GM18505 (cell line): Measurements from ENCODE around the gene BAZ1B.
"Not testable (repeated sequence)": the region's sequence is repeated elsewhere in the genome, so short reads cannot be mapped to it uniquely, and the experiment has no call there.

Source experiments
- ATAC-seq: cut with Tn5 transposase; IDR thresholded peaks from one replicate; pipeline ENCODE4 v1.9.1; 2021; ENCODE audit not compliant: unreplicated experiment
- POLR2A ChIP-seq: IDR thresholded peaks from 4 replicates; pipeline ENCODE4 v1.6.1; 2011; ENCODE audit warnings: borderline replicate concordance; ENCODE audit not compliant: insufficient read depth, insufficient read length; ENCODE audit errors: extremely low read depth

Gene BAZ1B

GRCh38 chr7:73437091-73437490, 85.0 kb downstream of the BAZ1B start:
- ATAC-seq = no peak
- TF ChIP-seq POLR2A = no peak

- no peak for ATAC-seq
- no peak for TF ChIP-seq POLR2A
Measured at GRCh38 chr7:73436031-73436929, 85.8 kb downstream of the BAZ1B start.

DNA sequence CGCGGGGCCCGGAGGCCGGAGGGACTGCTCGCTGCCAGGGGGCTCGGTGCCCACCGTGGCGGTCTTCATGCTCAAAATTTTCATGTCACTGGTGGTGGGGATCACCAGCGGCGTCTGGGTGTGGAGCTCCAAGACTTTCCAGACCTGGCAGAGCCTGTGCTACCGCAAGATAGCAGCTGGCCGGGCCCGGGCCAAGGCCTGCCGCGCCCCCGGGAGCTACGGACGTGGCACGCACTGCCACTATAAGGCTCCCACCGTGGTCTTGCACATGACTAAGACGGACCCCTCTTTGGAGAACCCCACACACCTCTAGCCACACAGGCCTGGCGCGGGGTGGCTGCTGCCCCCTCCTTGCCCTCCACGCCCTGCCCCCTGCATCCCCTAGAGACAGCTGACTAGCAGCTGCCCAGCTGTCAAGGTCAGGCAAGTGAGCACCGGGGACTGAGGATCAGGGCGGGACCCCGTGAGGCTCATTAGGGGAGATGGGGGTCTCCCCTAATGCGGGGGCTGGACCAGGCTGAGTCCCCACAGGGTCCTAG, 86.6 kb downstream of the BAZ1B start:
- no peak for TF ChIP-seq POLR2A
- ATAC-seq = no peak

- no peak for ATAC-seq
- no peak for TF ChIP-seq POLR2A
Measured at GRCh38 chr7:73434701-73435069, 87.4 kb downstream of the BAZ1B start.

DNA sequence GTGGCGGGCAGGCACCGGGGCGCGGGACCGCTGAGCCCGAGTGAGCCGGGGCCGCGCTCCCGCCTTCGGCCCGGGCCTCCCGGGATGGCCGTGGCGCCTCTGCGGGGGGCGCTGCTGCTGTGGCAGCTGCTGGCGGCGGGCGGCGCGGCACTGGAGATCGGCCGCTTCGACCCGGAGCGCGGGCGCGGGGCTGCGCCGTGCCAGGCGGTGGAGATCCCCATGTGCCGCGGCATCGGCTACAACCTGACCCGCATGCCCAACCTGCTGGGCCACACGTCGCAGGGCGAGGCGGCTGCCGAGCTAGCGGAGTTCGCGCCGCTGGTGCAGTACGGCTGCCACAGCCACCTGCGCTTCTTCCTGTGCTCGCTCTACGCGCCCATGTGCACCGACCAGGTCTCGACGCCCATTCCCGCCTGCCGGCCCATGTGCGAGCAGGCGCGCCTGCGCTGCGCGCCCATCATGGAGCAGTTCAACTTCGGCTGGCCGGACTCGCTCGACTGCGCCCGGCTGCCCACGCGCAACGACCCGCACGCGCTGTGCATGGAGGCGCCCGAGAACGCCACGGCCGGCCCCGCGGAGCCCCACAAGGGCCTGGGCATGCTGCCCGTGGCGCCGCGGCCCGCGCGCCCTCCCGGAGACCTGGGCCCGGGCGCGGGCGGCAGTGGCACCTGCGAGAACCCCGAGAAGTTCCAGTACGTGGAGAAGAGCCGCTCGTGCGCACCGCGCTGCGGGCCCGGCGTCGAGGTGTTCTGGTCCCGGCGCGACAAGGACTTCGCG, 88.0 kb downstream of the BAZ1B start:
- no peak for TF ChIP-seq POLR2A
- ATAC-seq = no peak

- no peak for ATAC-seq
- TF ChIP-seq POLR2A = no peak
Measured at GRCh38 chr7:73432676-73433075, 89.4 kb downstream of the BAZ1B start.

GRCh38 chr7:73431041-73431835, 90.9 kb downstream of the BAZ1B start:
- no peak for TF ChIP-seq POLR2A
- no peak for ATAC-seq

GRCh38 chr7:73430540-73430939, 91.6 kb downstream of the BAZ1B start:
- ATAC-seq = not testable (repeated sequence)

- TF ChIP-seq POLR2A = no peak
- ATAC-seq = no peak
Measured at GRCh38 chr7:73429622-73430505, 92.2 kb downstream of the BAZ1B start.

- no peak for ATAC-seq
- no peak for TF ChIP-seq POLR2A
Measured at GRCh38 chr7:73429215-73429614, 92.9 kb downstream of the BAZ1B start.

- TF ChIP-seq POLR2A = no peak
- no peak for ATAC-seq
Measured at GRCh38 chr7:73427902-73428787, 93.9 kb downstream of the BAZ1B start.

GRCh38 chr7:73426016-73426415, 96.1 kb downstream of the BAZ1B start:
- no peak for TF ChIP-seq POLR2A
- no peak for ATAC-seq
